WTC11 (cell line): ENCODE data around the gene MOB3B. TPM values are rescaled to one million over a fixed set of nuclear protein-coding genes. Genes with fewer than 3 reads are reported as not detected.
A peak's percentile ranks its signal among the peaks of the same experiment; 100 is the strongest.

Experiments used
- ATF1 ChIP-seq: sonication (generic); formaldehyde crosslinking; IDR thresholded peaks from 2 replicates; pipeline ENCODE4 v1.8.1; 2023; ENCODE audit warnings: mild to moderate bottlenecking, moderate library complexity, missing genetic modification reagents
- ATF2 ChIP-seq: sonication (generic); formaldehyde crosslinking; IDR thresholded peaks from 2 replicates; pipeline ENCODE4 v1.8.1; 2022; ENCODE audit warnings: low read depth, missing genetic modification reagents, borderline replicate concordance
- EMX1 ChIP-seq: fragments of 250-450 bp; sonication (Bioruptor Pico); IDR thresholded peaks from 2 replicates; pipeline ENCODE4 v1.8.0; 2021; ENCODE audit warnings: mild to moderate bottlenecking
- ETV6 ChIP-seq: sonication (generic); formaldehyde crosslinking; IDR thresholded peaks from 2 replicates; pipeline ENCODE4 v1.8.1; 2022; ENCODE audit warnings: mild to moderate bottlenecking, missing genetic modification reagents
- NFE2L1 ChIP-seq: sonication (generic); formaldehyde crosslinking; IDR thresholded peaks from 2 replicates; pipeline ENCODE4 v1.8.1; 2023; ENCODE audit warnings: missing genetic modification reagents
- NFYB ChIP-seq: sonication (generic); formaldehyde crosslinking; conservative IDR thresholded peaks from 2 replicates; pipeline ENCODE4 v1.8.0; 2022; ENCODE audit warnings: low read depth, missing genetic modification reagents
- NR2C2 ChIP-seq: sonication (generic); formaldehyde crosslinking; IDR thresholded peaks from 2 replicates; pipeline ENCODE4 v1.8.0; 2022; ENCODE audit warnings: mild to moderate bottlenecking, missing genetic modification reagents
- OVOL2 ChIP-seq: fragments of 250-450 bp; sonication (Bioruptor Pico); IDR thresholded peaks from 2 replicates; pipeline ENCODE4 v1.9.0; 2021; ENCODE audit warnings: mild to moderate bottlenecking, borderline replicate concordance
- RELA ChIP-seq: sonication (generic); formaldehyde crosslinking; IDR thresholded peaks from 2 replicates; pipeline ENCODE4 v1.8.1; 2022; ENCODE audit warnings: missing genetic modification reagents, mild to moderate bottlenecking, borderline replicate concordance
- RORB ChIP-seq: fragments of 250-450 bp; sonication (Bioruptor Pico); IDR thresholded peaks from 2 replicates; pipeline ENCODE4 v1.9.0; 2021; ENCODE audit warnings: mild to moderate bottlenecking
- SMAD3 ChIP-seq: sonication (generic); formaldehyde crosslinking; IDR thresholded peaks from 2 replicates; pipeline ENCODE4 v1.8.0; 2022; ENCODE audit warnings: missing genetic modification reagents, mild to moderate bottlenecking, borderline replicate concordance
- SP1 ChIP-seq: sonication (generic); formaldehyde crosslinking; conservative IDR thresholded peaks from 2 replicates; pipeline ENCODE4 v1.8.1; 2022; ENCODE audit warnings: missing genetic modification reagents
- TCF7 ChIP-seq: sonication (generic); formaldehyde crosslinking; IDR thresholded peaks from 2 replicates; pipeline ENCODE4 v1.8.0; 2022; ENCODE audit warnings: mild to moderate bottlenecking, low read depth, missing genetic modification reagents, moderate library complexity
- ZNF219 ChIP-seq: sonication (generic); formaldehyde crosslinking; IDR thresholded peaks from 2 replicates; pipeline ENCODE4 v1.8.0; 2023; ENCODE audit warnings: missing genetic modification reagents, mild to moderate bottlenecking, borderline replicate concordance
- total RNA-seq: library from RNA; stranded (reverse); gene quantifications from 3 replicates; pipeline ENCODE4 v1.2.3, GENCODE V29; 2021
- TF ChIP-seq, protein P1 (sequence below): sonication (generic); formaldehyde crosslinking; conservative IDR thresholded peaks from 2 replicates; pipeline ENCODE4 v1.8.1; 2023; ENCODE audit warnings: mild to moderate bottlenecking, low read depth, missing genetic modification reagents, moderate library complexity
- TF ChIP-seq, protein P2 (sequence below): sonication (generic); formaldehyde crosslinking; IDR thresholded peaks from 2 replicates; pipeline ENCODE4 v1.8.1; 2022; ENCODE audit warnings: missing genetic modification reagents, borderline replicate concordance
- TF ChIP-seq, protein P3 (sequence below): fragments of 250-450 bp; sonication (Bioruptor Pico); IDR thresholded peaks from 2 replicates; pipeline ENCODE4 v1.8.0; 2021; ENCODE audit warnings: mild to moderate bottlenecking
- TF ChIP-seq, protein P4 (sequence below): sonication (generic); formaldehyde crosslinking; IDR thresholded peaks from 2 replicates; pipeline ENCODE4 v1.8.0; 2022; ENCODE audit warnings: mild to moderate bottlenecking, missing genetic modification reagents
- TF ChIP-seq, protein P5 (sequence below): fragments of 250-450 bp; sonication (Bioruptor Pico); IDR thresholded peaks from 2 replicates; pipeline ENCODE4 v1.9.0; 2021; ENCODE audit warnings: mild to moderate bottlenecking, borderline replicate concordance

MOB3B gene
- total RNA-seq, 1 experiment from 2014 or later = 25.1 TPM

- TF ChIP-seq ATF2 (CRISPR knock-in tag) (no peak), RORB (CRISPR knock-in tag) (no peak), EMX1 (CRISPR knock-in tag) (no peak), NFE2L1 (CRISPR knock-in tag) (no peak), TCF7 (CRISPR knock-in tag) (no peak), SMAD3 (0 out of 2 replicates have a peak, but pooled peaks have one; percentile 31), ATF1 (CRISPR knock-in tag) (no peak), SP1 (CRISPR knock-in tag) (no peak), NR2C2 (CRISPR knock-in tag) (no peak), NFYB (CRISPR knock-in tag) (no peak), ZNF219 (CRISPR knock-in tag) (no peak), RELA (no peak), ETV6 (0 out of 2 replicates have a peak, but pooled peaks have one; percentile 30), OVOL2 (CRISPR knock-in tag) (no peak)
- TF ChIP-seq, protein P1, sequence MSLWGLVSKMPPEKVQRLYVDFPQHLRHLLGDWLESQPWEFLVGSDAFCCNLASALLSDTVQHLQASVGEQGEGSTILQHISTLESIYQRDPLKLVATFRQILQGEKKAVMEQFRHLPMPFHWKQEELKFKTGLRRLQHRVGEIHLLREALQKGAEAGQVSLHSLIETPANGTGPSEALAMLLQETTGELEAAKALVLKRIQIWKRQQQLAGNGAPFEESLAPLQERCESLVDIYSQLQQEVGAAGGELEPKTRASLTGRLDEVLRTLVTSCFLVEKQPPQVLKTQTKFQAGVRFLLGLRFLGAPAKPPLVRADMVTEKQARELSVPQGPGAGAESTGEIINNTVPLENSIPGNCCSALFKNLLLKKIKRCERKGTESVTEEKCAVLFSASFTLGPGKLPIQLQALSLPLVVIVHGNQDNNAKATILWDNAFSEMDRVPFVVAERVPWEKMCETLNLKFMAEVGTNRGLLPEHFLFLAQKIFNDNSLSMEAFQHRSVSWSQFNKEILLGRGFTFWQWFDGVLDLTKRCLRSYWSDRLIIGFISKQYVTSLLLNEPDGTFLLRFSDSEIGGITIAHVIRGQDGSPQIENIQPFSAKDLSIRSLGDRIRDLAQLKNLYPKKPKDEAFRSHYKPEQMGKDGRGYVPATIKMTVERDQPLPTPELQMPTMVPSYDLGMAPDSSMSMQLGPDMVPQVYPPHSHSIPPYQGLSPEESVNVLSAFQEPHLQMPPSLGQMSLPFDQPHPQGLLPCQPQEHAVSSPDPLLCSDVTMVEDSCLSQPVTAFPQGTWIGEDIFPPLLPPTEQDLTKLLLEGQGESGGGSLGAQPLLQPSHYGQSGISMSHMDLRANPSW = no peak
- TF ChIP-seq, protein P2, sequence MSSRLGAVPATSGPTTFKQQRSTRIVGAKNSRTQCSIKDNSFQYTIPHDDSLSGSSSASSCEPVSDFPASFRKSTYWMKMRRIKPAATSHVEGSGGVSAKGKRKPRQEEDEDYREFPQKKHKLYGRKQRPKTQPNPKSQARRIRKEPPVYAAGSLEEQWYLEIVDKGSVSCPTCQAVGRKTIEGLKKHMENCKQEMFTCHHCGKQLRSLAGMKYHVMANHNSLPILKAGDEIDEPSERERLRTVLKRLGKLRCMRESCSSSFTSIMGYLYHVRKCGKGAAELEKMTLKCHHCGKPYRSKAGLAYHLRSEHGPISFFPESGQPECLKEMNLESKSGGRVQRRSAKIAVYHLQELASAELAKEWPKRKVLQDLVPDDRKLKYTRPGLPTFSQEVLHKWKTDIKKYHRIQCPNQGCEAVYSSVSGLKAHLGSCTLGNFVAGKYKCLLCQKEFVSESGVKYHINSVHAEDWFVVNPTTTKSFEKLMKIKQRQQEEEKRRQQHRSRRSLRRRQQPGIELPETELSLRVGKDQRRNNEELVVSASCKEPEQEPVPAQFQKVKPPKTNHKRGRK = no peak
- TF ChIP-seq, protein P3, sequence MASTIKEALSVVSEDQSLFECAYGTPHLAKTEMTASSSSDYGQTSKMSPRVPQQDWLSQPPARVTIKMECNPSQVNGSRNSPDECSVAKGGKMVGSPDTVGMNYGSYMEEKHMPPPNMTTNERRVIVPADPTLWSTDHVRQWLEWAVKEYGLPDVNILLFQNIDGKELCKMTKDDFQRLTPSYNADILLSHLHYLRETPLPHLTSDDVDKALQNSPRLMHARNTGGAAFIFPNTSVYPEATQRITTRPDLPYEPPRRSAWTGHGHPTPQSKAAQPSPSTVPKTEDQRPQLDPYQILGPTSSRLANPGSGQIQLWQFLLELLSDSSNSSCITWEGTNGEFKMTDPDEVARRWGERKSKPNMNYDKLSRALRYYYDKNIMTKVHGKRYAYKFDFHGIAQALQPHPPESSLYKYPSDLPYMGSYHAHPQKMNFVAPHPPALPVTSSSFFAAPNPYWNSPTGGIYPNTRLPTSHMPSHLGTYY (CRISPR knock-in tag) = no peak
- TF ChIP-seq, protein P4, sequence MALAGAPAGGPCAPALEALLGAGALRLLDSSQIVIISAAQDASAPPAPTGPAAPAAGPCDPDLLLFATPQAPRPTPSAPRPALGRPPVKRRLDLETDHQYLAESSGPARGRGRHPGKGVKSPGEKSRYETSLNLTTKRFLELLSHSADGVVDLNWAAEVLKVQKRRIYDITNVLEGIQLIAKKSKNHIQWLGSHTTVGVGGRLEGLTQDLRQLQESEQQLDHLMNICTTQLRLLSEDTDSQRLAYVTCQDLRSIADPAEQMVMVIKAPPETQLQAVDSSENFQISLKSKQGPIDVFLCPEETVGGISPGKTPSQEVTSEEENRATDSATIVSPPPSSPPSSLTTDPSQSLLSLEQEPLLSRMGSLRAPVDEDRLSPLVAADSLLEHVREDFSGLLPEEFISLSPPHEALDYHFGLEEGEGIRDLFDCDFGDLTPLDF (CRISPR knock-in tag) = 0 out of 2 replicates have a peak, but pooled peaks have one; percentile 37
- TF ChIP-seq, protein P5, sequence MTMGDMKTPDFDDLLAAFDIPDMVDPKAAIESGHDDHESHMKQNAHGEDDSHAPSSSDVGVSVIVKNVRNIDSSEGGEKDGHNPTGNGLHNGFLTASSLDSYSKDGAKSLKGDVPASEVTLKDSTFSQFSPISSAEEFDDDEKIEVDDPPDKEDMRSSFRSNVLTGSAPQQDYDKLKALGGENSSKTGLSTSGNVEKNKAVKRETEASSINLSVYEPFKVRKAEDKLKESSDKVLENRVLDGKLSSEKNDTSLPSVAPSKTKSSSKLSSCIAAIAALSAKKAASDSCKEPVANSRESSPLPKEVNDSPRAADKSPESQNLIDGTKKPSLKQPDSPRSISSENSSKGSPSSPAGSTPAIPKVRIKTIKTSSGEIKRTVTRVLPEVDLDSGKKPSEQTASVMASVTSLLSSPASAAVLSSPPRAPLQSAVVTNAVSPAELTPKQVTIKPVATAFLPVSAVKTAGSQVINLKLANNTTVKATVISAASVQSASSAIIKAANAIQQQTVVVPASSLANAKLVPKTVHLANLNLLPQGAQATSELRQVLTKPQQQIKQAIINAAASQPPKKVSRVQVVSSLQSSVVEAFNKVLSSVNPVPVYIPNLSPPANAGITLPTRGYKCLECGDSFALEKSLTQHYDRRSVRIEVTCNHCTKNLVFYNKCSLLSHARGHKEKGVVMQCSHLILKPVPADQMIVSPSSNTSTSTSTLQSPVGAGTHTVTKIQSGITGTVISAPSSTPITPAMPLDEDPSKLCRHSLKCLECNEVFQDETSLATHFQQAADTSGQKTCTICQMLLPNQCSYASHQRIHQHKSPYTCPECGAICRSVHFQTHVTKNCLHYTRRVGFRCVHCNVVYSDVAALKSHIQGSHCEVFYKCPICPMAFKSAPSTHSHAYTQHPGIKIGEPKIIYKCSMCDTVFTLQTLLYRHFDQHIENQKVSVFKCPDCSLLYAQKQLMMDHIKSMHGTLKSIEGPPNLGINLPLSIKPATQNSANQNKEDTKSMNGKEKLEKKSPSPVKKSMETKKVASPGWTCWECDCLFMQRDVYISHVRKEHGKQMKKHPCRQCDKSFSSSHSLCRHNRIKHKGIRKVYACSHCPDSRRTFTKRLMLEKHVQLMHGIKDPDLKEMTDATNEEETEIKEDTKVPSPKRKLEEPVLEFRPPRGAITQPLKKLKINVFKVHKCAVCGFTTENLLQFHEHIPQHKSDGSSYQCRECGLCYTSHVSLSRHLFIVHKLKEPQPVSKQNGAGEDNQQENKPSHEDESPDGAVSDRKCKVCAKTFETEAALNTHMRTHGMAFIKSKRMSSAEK (CRISPR knock-in tag) = no peak
Observed at GRCh38 chr9:27369591-27369990, 160.0 kb downstream of the MOB3B start (continued).
